HepG2 (cell line): ENCODE measurements around the gene SUPT4H1. TPM values are rescaled to one million over a fixed set of nuclear protein-coding genes. Genes with fewer than 3 reads are reported as not detected.

Experiments
- CBFB ChIP-seq: sonication (generic); formaldehyde crosslinking; IDR thresholded peaks from 2 replicates; pipeline ENCODE4 v1.4.0; 2020; ENCODE audit warnings: missing genetic modification reagents
- CHD2 ChIP-seq: IDR thresholded peaks from 2 replicates; pipeline ENCODE4 v1.6.1; 2011; ENCODE audit warnings: low read depth, low read length, improper control_type of control experiment
- FOXK2 ChIP-seq: fragments of 450-650 bp; IDR thresholded peaks from 2 replicates; pipeline ENCODE4 v1.6.1; 2016
- KAT7 ChIP-seq: IDR thresholded peaks from 2 replicates; pipeline ENCODE4 v1.6.1; 2018; ENCODE audit warnings: borderline replicate concordance, missing compliant biosample characterization
- KMT2A ChIP-seq: sonication (generic); formaldehyde crosslinking; IDR thresholded peaks from 2 replicates; pipeline ENCODE4 v1.4.0; 2020; ENCODE audit warnings: missing genetic modification reagents
- MAF1 ChIP-seq: sonication (generic); formaldehyde crosslinking; IDR thresholded peaks from 2 replicates; pipeline ENCODE4 v1.5.0; 2020; ENCODE audit warnings: missing genetic modification reagents, borderline replicate concordance
- MEF2D ChIP-seq: sonication (generic); formaldehyde crosslinking; IDR thresholded peaks from 2 replicates; pipeline ENCODE4 v1.5.1; 2020; ENCODE audit warnings: mild to moderate bottlenecking, missing genetic modification reagents
- MIXL1 ChIP-seq: IDR thresholded peaks from 2 replicates; pipeline ENCODE4 v1.6.1; 2016
- NR2F1 ChIP-seq, 2 experiments: fragments of 450-650 bp in 1 of 2; formaldehyde crosslinking in 1 of 2; IDR thresholded peaks; 2 replicates each; pipeline versions ENCODE4 v1.5.0 to v1.6.1; 2016 to 2020; ENCODE audit warnings: mild to moderate bottlenecking in 1 of 2, missing compliant biosample characterization in 1 of 2, missing genetic modification reagents in 1 of 2, moderate library complexity in 1 of 2
- ONECUT2 ChIP-seq: sonication (generic); formaldehyde crosslinking; IDR thresholded peaks from 2 replicates; pipeline ENCODE4 v1.4.0; 2020; ENCODE audit warnings: missing genetic modification reagents
- RBM22 ChIP-seq: fragments of 200-400 bp; formaldehyde crosslinking; optimal IDR thresholded peaks from 2 replicates; pipeline ENCODE3; 2017; ENCODE audit warnings: mild to moderate bottlenecking, low read length, moderate library complexity
- REST ChIP-seq, 2 experiments: IDR thresholded peaks; 2 replicates each; pipeline ENCODE4 v1.6.1; 2011 to 2012; ENCODE audit warnings: low read length in 2 of 2, borderline replicate concordance in 1 of 2, low read depth in 1 of 2, mild to moderate bottlenecking in 1 of 2, moderate library complexity in 1 of 2
- SMYD3 ChIP-seq: sonication (generic); formaldehyde crosslinking; IDR thresholded peaks from 2 replicates; pipeline ENCODE4 v1.8.1; 2023; ENCODE audit warnings: mild to moderate bottlenecking, missing genetic modification reagents
- ZNF510 ChIP-seq: sonication (generic); formaldehyde crosslinking; IDR thresholded peaks from 2 replicates; pipeline ENCODE4 v1.4.0; 2020; ENCODE audit warnings: low read depth, mild to moderate bottlenecking, missing genetic modification reagents
- ZNF513 ChIP-seq: sonication (generic); formaldehyde crosslinking; conservative IDR thresholded peaks from 2 replicates; pipeline ENCODE4 v1.5.0; 2020; ENCODE audit warnings: missing genetic modification reagents
- ZNF557 ChIP-seq: sonication (generic); formaldehyde crosslinking; IDR thresholded peaks from 2 replicates; pipeline ENCODE4 v1.4.0; 2020; ENCODE audit warnings: missing genetic modification reagents
- ZNF646 ChIP-seq: sonication (generic); formaldehyde crosslinking; IDR thresholded peaks from 2 replicates; pipeline ENCODE4 v1.9.0; 2021; ENCODE audit warnings: mild to moderate bottlenecking, missing genetic modification reagents
- ZNF850 ChIP-seq: sonication (generic); formaldehyde crosslinking; conservative IDR thresholded peaks from 2 replicates; pipeline ENCODE4 v1.9.0; 2021; ENCODE audit warnings: mild to moderate bottlenecking, missing genetic modification reagents
- ZSCAN30 ChIP-seq: sonication (generic); formaldehyde crosslinking; IDR thresholded peaks from 2 replicates; pipeline ENCODE4 v1.5.0; 2020; ENCODE audit warnings: mild to moderate bottlenecking, missing genetic modification reagents
- polyA plus RNA-seq, 8 experiments: library from polyadenylated mRNA; depleted of rRNA in 3 of 8; stranded (reverse) in 7 of 8; unstranded in 1 of 8; fragments of >200 nt; fragmentation: Illumina TruSeq in 4 of 8; extraction: Trizol in 4 of 8; gene quantifications; 2 replicates each; pipeline versions ENCODE4 v1.2.1 to v1.2.3, GENCODE V29; 2011 to 2016; ENCODE audit warnings: low read depth in 4 of 8, missing spikeins in 1 of 8, mixed read lengths in 1 of 8; ENCODE audit not compliant: insufficient read depth in 1 of 8
- total RNA-seq, 5 experiments: library from RNA; depleted of rRNA; stranded (reverse); fragments of >200 nt; fragmentation: Illumina TruSeq; extraction: Trizol; gene quantifications; 2 replicates each; pipeline ENCODE4 v1.2.3, GENCODE V29; 2016; ENCODE audit warnings: low read depth in 1 of 5

SUPT4H1 gene
- total and polyA plus RNA-seq, 2 of the 13 experiments (the other 11 are each of a cell fraction or from before 2014, with no cell fraction given) = 155 to 244 TPM

GRCh38 chr17:58382108-58382871 lies 30.3 kb upstream of the SUPT4H1 start (continued):
- TF ChIP-seq NR2F1 (CRISPR knock-in tag; IDR thresholded peaks at IDR 0.05) = peak in 1 of 2 experiments; percentile 11; a peak in 1 of 4 replicates
- no peak for TF ChIP-seq CBFB (CRISPR knock-in tag)
- TF ChIP-seq MIXL1 (CRISPR knock-in tag) = no peak
- no peak for TF ChIP-seq ZSCAN30
- TF ChIP-seq KMT2A = no peak
- 0 out of 2 replicates have a peak, but pooled peaks have one; percentile 36 for TF ChIP-seq ZNF557 (CRISPR knock-in tag)
- TF ChIP-seq ONECUT2 (CRISPR knock-in tag) = no peak
- no peak for TF ChIP-seq FOXK2
- no peak; the same call in 1 of the 2 replicates for TF ChIP-seq SMYD3 (CRISPR knock-in tag)
- TF ChIP-seq ZNF510 = no peak
- peak; percentile 70; the same call in 1 of the 2 replicates for TF ChIP-seq ZNF646 (CRISPR knock-in tag)
- no peak for TF ChIP-seq MAF1
- 0 out of 2 replicates have a peak, but pooled peaks have one; percentile 43 for TF ChIP-seq ZNF513 (CRISPR knock-in tag)
- no peak for TF ChIP-seq ZNF850 (CRISPR knock-in tag)
- TF ChIP-seq MEF2D (CRISPR knock-in tag) = no peak
- TF ChIP-seq REST (IDR thresholded peaks at IDR 0.05; ENCODE audit: borderline replicate concordance in 1 of 2, low read depth in 1 of 2, low read length in 2 of 2) = no peak
- no peak for TF ChIP-seq KAT7 (CRISPR knock-in tag)
- peak; percentile 97 for TF ChIP-seq RBM22
- TF ChIP-seq CHD2 = no peak
